Hepatic stellate cell (primary cell): ENCODE measurements around the gene SLITRK3.

ENCODE experiments used
- DNase-seq: peaks from one replicate; pipeline ENCODE4 v3.0.0; 2011; ENCODE audit warnings: low spot score

Gene SLITRK3, protein sequence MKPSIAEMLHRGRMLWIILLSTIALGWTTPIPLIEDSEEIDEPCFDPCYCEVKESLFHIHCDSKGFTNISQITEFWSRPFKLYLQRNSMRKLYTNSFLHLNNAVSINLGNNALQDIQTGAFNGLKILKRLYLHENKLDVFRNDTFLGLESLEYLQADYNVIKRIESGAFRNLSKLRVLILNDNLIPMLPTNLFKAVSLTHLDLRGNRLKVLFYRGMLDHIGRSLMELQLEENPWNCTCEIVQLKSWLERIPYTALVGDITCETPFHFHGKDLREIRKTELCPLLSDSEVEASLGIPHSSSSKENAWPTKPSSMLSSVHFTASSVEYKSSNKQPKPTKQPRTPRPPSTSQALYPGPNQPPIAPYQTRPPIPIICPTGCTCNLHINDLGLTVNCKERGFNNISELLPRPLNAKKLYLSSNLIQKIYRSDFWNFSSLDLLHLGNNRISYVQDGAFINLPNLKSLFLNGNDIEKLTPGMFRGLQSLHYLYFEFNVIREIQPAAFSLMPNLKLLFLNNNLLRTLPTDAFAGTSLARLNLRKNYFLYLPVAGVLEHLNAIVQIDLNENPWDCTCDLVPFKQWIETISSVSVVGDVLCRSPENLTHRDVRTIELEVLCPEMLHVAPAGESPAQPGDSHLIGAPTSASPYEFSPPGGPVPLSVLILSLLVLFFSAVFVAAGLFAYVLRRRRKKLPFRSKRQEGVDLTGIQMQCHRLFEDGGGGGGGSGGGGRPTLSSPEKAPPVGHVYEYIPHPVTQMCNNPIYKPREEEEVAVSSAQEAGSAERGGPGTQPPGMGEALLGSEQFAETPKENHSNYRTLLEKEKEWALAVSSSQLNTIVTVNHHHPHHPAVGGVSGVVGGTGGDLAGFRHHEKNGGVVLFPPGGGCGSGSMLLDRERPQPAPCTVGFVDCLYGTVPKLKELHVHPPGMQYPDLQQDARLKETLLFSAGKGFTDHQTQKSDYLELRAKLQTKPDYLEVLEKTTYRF

DNA sequence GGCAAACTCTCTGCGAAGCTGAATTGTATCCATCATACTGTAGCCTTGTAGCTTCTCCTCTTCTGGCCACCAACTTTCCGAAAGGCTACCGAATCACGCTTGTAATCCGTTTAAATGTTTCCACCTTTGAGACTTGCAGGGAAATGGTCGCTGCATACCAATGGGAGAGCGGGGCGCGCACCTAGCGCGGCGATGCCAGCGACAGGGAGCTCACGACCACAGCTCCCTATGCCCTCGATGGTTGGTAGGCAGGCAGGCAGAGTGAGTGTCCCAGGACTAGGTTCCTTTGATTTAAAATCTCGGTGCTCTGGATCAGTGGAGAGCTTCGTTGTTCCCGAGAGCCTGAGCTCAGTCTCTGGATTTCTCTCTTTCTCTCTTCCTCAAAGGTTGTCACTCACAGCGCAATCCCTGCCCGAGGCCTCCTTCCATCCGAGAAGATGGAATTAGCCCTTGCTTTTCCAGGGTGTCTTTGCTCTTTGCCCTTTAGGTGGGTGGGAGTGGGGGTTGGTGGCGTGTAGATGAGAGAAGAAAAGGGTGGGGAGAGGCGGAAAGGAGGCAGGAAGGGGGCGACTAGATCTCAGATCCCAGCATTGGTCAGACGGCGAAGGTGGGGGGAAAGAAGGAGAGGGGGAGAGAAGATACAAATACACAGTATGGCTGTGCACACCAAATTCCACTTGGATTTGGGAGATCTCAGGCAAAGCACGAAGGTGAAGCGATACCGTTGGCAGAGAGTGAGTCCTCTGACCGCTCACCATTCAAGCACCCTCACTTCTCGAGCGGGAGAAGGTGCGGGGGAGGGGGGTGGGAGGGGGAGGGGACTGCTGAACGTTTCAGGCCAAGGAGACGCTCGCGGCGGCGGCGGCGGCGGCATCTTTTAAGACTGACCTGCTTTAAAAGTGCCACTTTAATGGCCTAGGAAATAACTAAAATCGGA, at the start of gene SLITRK3:
Gene SLITRK3 (minus strand): TSS at position 745 of the 937 bp plus-strand sequence. CDS start 5,554 bp downstream, outside the sequence.
- no peak for DNase-seq

DNA sequence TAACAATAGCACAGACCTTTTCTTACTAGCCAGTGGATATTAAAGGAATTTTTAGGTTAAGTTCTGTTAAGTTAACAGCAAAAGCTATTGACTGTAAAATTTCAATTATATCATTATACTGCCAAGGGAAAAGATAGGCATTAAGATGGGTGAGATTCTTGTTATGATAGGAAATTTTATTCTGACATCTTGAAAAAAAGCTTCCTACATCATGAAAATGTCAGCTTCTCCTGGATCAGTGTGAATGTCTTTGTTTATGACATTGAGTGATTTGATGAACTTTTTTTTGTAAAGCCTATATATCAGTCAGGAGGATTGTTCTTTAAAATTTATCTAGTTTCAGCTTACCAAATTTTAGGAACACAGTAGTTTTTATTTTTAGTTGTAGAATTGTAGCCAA, 47.4 kb upstream of the SLITRK3 start:
- no peak for DNase-seq

DNA sequence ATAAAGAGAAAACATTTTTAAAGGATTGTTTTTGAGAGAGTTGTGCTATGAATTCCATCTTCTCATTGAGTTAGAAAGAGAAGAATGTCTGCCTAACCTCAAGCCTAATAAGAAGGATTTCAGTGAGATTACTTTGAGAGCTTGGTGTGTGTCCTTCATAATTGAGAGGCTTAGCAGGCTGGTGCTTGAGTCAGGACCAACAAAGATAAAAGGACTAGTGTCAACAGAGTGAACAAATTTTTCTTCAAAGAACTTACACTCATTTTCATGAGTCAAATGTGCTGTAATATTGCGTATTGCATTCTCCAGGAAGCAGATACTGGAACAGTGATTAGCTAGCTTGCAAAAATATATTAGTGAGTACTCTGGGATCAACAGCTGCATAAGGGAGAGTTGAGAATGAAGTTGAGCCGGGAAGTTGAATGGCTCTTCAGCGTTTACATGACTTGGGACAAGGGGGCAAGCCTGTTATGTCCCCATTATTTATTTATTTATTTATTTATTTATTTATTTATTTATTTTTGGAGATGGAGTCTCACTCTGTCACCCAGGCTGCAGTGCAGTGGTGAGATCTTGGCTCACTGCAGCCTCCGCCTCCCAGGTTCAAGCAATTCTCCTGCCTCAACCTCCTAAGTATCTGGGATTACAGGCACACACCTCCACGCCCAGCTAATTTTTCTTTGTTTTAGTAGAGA, 37.5 kb upstream of the SLITRK3 start:
- DNase-seq, result no peak

DNA sequence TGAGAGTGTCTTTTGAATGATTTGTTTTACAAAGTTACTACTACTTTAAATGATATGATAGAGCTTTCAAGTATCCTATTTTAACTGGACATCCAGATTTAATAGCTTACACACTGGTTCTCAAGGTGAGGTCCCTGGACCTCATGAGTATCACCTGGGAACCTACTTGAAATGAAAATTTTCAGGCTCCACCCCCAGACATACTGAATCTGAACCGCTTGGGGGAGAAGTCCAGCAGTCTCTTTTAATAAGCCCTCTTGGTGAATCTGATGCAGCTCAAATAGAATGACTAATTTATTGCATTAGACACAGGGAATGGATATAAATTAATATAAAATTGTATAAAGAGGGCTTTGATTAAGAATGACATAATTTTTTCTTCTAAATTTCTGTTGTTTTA, 29.4 kb upstream of the SLITRK3 start:
- no peak for DNase-seq

DNA sequence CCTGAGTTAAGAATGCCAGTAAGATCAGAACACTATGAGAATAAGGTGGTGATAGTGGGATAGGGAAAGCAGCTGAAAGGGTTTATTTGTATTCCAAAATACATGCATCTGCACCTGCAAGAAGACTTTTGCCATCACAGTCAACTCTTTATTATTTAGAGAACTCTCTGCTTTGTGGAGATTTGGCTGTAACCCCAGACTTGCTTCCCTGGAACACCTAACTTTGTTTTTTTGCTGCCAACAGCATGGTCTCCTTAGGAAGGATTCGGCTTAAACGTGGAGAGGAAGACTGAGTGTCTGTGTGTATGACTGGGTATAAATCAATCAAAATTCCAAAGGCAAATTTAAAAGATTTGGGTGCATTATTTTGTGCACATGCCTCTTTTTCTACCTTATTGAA, 21.6 kb upstream of the SLITRK3 start:
- no peak for DNase-seq

DNA sequence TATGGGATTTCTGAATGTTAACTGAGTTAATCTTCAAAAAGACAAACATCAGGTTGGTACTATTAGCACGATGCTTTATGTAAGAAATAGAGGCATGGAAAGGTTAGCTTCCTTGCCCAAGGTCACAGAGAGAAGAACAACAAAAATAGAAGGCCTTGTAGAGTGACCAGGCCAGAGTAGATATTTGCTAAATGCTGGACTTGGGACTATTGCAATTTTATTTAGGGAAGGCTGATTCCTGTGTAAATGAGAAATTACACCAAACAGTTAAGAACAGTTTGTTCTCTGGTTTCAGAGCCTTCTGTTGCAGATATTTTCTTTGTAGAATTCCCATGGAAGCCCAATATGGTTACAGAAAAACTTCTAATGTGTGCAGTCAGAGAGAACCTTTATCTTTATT, 16.4 kb upstream of the SLITRK3 start:
- DNase-seq, result no peak

DNA sequence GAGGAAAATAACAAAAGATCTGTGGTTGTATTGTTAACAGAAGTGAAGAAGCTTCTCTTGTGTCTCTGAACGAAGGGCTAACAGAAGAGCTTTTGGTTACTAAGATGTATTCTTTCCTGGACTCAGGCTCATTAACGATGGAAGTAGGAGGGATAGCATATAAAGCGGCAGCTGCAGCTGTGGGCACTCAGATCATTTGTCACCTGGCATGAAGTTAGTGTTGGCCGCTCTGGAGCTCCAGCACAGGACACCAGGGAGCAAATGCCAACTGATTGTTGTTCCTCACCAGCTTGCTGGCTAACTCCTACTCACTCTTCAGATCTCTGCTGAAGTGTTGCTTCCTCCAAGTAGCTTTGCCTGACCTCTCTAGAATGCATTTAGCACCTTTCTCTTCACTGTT, 15.5 kb upstream of the SLITRK3 start:
- DNase-seq, result no peak

DNA sequence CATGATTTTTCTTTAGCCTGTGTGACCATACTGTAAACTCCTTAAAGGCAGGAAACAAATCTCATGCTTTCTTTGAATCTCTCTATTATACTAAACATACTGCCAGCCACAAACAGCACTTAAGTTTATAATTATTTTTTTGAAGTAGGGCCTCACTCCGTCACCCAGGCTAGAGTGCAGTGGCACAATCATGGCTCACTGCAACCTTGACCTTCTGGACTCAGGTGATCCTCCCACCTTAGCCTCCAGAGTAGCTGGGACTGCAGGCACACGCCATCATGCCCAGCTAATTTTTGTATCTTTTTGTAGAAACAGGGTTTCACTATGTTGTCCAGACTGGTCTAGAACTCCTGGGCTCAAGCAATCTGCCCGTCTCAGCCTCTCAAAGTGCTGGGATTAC, 14.5 kb upstream of the SLITRK3 start:
- no peak for DNase-seq

DNA sequence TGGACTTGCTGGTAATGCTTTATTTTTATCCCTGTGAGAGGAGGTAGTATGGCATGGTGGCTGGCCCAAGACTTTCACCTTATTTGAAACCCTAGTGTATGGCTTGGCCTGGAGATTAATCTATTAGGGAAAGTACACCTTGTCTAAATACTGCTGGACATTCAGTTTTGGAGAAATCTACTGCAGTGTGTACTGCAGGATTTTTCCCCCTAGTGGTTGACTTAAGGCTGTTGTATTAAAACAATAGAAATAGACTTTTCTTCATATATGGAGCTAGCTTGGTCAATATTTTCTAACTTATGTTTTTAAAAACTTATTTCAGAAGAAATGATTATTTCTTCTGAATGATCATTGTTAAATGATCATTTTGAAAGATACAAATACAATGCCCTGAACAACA, 13.9 kb upstream of the SLITRK3 start:
- DNase-seq, result no peak

DNA sequence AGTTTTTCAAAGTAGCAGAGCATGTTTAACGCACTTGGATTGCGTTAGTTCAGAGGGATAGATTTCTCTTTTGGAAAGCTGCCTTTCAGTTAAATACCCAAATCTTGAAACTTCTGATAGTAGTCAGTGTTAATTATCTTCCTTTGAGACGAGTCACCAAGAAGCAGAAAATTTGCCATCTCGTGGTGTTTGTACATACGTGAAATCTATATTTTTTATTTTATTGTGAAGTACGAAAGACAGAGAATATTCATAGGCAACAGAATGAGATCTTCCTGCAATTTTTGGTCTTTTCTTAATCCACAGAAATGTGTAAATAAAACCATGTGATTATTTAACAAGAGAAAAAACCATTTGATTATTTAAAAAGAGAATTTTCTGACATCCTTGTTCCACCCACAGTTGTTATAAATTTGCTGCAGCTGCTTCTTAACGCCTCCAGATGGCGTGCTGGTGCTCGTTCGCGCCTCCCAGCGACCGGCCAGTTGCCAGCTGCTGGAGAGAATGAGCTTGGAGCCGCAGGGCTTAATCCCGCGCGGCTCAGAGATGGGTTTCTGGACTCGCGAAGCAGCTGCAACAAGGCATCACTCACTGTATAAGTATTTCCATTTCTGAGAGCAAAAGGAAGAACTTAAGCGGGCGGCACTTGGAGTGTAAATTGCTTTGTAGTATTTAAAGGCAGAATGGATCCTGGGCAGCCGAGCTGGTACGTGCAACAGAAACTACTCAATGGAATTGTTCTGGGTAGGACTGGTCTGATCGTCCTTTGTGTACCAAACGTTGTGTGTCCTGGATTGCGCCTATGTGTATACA, 10.5 kb upstream of the SLITRK3 start:
- peak; percentile 50 for DNase-seq

DNA sequence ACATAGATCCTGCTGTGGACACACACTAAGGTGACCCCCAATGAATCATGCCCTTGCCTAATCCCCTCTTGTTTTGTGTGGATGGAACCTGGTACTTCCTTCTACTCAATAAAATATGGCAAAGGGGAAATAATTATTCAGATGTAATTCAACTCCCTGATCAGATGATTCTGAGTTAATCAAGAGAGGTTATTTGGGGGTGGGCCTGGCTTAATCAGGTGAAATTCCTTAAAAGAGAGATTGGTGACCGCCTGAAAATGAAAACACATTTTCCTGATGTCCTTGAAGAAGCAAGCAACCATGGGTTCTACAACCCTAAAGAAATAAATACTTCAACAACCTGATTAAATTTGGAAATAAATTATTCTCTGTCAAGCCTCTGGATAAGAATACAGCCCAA, 8.3 kb upstream of the SLITRK3 start:
- no peak for DNase-seq

DNA sequence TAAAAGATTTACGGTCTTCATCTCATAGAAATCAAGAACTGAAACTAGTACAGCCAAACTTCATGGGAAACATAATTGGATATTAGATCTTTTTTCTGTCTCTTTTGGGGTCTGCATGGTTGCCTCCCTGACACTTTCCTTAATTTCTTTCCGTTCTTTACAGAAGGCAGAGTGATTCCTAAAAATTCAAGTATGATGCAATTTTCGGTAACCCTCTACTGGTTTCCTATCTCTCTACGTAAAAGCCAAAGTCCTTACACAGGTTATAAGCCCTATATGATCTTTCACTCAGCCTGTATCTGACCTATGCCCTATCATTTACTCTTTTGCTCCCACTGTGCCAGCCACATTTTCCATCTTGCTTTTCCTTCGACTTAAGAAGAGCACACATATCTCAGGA, 6.8 kb upstream of the SLITRK3 start:
- DNase-seq, result no peak

DNA sequence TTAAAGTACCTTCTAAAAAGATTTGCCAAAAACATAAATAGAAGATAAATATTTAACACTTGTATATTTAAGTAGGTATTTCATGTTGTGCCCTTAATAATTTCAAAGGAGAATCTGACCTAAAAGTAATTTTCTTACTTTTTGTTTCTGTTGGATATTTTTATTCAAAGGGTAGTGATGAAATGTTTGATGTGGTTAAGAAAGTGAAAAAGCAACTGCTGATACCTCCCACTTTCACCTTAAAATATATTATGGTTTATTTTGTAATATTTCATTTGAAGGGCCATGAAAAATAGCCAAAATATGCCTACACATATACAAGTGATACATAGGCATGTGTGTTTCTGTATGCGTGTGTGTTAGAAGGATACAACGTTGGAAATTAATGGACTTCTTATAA, 5.8 kb upstream of the SLITRK3 start:
- DNase-seq, result no peak

DNA sequence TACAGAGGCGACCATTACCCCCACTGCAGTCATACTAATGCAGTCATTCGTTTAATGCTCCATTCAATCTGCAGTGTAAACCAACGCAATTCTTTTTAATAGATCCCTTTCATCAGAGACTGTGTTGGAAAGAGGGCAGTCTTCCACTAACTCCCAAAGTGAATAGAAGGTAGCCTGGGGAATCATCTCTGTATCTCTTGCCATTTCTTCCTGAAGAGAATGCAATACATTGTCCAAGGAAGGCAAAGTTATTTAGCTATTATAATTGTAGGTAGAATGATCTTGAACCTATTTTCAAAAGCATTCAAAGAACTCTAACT, 1.3 kb upstream of the SLITRK3 start:
- DNase-seq, result no peak

DNA sequence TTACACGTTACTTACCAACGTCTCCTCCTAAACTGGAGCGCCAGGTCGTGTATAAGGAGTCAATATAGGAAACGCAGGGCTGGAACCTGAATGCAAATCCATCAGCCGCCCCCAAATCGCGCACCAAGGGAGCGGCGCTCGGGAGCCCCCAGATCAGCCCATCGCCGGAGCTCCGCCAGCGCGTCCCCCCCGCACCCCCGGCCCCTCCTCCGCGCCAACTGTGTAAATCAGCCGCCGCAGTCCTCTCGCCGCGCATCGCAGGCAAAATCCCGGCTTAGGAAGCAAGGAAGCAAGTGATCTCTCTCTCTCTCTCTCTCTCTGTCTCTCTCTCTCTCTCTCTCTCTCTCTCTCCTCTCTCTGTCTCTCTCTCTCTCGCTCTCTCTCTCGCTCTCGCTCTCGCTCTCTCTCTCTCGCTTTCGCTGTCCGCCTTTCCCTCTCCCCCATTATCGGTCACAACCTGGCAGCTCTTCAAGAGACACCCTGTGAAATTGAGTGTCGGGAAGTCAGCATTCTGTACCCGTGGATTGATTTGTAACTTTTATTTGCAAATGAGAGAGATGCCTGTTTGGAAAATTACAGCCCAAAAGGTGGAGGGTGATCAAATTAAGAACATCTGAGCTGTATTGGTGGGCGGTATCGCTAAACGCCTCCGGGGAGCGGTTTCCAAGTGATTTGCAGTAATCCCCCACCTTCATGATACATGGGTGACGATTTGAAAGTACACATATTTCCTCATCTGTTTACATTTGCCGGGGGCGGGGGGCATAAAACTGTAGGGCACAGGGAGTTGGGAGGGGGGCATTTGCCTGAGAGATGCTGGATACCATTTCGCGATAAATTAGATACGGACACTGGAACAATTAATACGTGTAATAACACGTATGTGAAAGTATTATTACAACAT, 645 bp upstream of the SLITRK3 start:
- no peak for DNase-seq

DNA sequence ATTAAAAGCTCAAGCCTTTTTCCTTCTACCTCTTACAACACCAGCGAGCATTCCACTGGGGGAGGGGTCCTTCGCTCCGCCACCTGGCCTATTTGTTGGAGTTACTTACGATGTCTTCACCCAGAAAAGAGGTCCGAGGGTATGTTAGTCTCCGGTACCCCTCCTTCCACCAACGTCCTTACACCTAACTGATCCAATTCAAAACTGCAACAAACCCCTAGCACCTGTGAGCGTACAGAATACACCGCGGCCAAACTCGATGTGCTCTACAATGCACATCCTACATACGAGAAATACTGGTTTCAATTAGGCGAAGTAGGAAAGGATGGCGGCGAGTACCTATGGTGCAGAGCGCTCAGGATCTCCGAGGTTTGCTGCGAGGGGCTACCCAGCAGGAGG, 944 bp downstream of the SLITRK3 start:
- no peak for DNase-seq

DNA sequence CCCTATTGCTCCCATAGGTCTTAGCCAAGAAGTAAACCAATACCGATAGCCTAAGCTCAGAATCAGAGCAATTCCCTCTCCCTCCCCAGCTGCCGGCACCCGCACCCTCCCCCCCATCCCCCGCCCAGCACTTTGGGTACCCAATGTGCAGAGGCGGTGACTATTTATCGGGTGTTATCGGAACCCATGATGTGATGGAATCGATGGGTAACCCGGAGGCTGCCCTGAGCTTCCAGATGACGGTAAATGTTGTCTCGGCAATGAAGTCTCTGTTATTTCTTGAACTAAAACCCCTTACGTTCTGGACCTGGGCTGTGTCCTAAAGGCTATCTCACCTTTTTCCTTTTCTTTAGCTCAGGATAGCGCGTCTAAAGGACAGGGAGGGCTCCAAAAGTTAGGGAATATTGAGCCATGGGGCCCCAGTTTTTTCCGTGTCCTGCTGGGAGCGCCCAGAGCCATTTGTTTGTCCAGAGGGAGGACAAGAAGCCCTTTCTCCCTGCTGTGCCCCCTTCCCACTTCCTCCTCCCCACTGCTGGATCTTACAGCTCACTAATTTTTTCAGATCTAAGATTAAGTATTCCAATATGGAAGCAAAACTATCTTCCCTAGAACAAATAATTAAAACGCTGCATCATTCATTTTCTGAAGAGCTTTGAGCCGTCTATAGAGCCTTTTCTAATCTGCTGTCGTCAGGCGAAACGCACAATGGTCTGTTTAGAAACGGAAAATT, 1.5 kb downstream of the SLITRK3 start:
- DNase-seq, result no peak

DNA sequence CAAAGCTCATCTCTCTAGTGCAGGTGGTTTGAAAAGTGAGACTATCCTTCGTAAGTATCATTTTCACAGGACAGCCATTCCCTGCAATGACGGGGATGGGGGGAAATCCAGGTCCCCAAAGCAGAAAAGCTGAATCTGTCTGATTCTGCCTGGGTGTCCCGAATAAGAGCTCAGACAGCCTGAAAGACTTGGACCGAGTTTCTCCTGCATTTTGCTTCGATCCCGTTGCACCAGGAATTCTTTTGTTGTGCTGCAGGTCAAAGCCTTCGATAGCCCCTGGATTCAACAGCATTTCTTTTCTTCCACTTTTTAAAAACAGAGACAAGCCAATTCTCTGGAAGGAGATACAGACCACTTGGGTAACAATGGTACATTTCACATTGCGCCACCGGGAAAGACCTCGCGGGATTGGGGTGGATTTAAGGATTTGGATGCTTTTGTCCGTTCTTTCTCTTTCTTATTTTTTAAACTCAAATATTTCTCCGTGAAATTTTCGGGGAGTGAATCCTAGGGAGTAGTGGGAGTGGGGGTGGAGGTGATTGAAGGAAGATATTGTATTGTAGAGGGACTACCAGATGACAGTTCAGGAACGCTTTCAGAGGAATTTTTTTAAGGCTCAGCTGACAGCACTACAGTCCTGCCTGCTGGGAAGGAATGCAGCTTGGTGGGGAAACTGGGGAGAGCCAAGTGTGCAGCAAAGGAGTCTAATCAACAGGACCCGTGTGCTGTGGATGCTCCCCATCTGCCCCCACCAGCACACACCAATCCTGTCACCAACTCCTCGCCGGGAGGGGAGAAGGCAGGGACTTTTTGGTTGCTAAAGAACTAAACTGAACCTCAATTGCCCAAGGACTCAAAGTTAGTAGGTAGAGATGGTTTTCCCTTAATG, 2.6 kb downstream of the SLITRK3 start:
- DNase-seq, result no peak
